ENCODE results near the gene EIF1AY.
"Not testable (repeated sequence)": the region's sequence is repeated elsewhere in the genome, so short reads cannot be mapped to it uniquely, and the experiment has no call there.

Gene EIF1AY

DNA sequence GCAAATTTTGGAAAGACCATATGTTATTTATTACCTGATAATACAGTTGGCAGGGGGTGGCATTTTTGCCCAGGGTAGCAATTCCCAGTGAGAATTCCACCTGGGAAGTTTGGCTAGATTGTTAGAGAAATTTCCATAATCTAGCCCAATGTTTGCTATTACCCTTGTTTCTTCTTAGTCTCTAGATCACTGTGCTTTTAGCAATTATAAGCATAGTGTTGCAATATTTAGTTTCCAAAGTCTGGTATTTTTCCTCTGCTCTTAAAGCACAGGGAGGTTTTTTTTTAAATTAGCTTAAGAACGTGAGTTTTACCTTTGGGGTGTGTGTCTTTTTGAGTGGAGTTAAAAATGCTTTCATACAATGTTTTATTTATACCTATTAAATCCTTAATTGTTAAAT, 26.3 kb upstream of the EIF1AY start:
- H2BK15ac ChIP-seq (replicated peaks; ENCODE audit: low read depth), result no peak overlapping the region
- H3K27me3 ChIP-seq (ENCODE audit: insufficient read depth, low read length, poor library complexity), result no peaks in the 10 kb centered on the region
- no CpG with 5 or more reads among the region's 1 CpG for WGBS (ENCODE audit: extremely low coverage, insufficient coverage, low lambda C conversion rate)
- H4K5ac ChIP-seq (ENCODE audit: low read length), result no peak overlapping the region
- H4K8ac ChIP-seq (ENCODE audit: low read depth, low read length), result no peak overlapping the region
- no peaks in the 10 kb centered on the region for H3K79me1 ChIP-seq (ENCODE audit: low read length)
- H3K4ac ChIP-seq (ENCODE audit: low read depth, low read length), result no peak overlapping the region
- no peak for DNase-seq
- H2BK120ac ChIP-seq (ENCODE audit: low read depth, low read length), result no peak overlapping the region
- H3K23ac ChIP-seq (ENCODE audit: low read length), result no peak overlapping the region
- H3K4me3 ChIP-seq (ENCODE audit: low read length), result no peak overlapping the region
- H3K18ac ChIP-seq (ENCODE audit: low read length), result no peak overlapping the region
- H3K79me2 ChIP-seq (ENCODE audit: control insufficient read depth, insufficient read depth, low read length), result no peaks in the 10 kb centered on the region
- H2BK5ac ChIP-seq (ENCODE audit: low read length), result no peak overlapping the region
- H2AK5ac ChIP-seq (ENCODE audit: low read length), result no peak overlapping the region
- no peaks in the 10 kb centered on the region for H3K4me1 ChIP-seq (ENCODE audit: control insufficient read depth, low read depth, low read length)
- no peak overlapping the region for H3K4me2 ChIP-seq (ENCODE audit: low read length)
- no peak overlapping the region for H3K9ac ChIP-seq (ENCODE audit: low read length)
- H3K27ac ChIP-seq (ENCODE audit: low read depth, low read length), result no peak overlapping the region
- no peak overlapping the region for H3K56ac ChIP-seq (ENCODE audit: low read length)
- H3K36me3 ChIP-seq (ENCODE audit: control insufficient read depth, insufficient read depth, low read length), result no peaks in the 10 kb centered on the region

DNA sequence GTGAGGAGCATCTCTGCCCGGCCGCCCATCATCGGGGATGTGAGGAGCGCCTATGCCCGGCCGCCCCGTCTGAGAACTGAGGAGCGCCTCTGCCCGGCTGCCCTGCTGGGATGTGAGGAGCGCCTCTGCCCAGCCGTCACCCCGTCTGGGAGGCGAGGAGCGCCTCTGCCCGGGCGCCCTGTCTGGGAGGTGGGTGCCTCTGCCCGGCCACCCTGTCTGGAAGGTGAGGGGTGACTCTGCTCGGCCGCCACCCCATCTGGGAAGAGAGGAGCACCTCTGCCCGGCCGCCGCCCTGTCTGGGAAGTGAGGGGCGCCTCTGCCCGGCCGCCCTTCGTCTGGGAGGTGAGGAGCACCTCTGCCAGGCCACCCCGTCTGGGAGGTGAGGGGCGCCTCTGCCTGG, 23.7 kb upstream of the EIF1AY start:
- no peak overlapping the region for H2BK120ac ChIP-seq (ENCODE audit: low read depth, low read length)
- no peak overlapping the region for H2BK15ac ChIP-seq (replicated peaks; ENCODE audit: low read depth)
- DNase-seq, result no peak
- no peak overlapping the region for H3K4me3 ChIP-seq (ENCODE audit: low read length)
- H4K5ac ChIP-seq (ENCODE audit: low read length), result no peak overlapping the region
- H2BK5ac ChIP-seq (ENCODE audit: low read length), result no peak overlapping the region
- no peak overlapping the region for H4K8ac ChIP-seq (ENCODE audit: low read depth, low read length)
- H3K79me2 ChIP-seq (ENCODE audit: control insufficient read depth, insufficient read depth, low read length), result no peaks in the 10 kb centered on the region
- no peaks in the 10 kb centered on the region for H3K4me1 ChIP-seq (ENCODE audit: control insufficient read depth, low read depth, low read length)
- H3K27ac ChIP-seq (ENCODE audit: low read depth, low read length), result no peak overlapping the region
- no peak overlapping the region for H3K4ac ChIP-seq (ENCODE audit: low read depth, low read length)
- WGBS (ENCODE audit: extremely low coverage, insufficient coverage, low lambda C conversion rate), result no CpG with 5 or more reads among the region's 28 CpGs
- H3K4me2 ChIP-seq (ENCODE audit: low read length), result no peak overlapping the region
- no peak overlapping the region for H3K9ac ChIP-seq (ENCODE audit: low read length)
- no peaks in the 10 kb centered on the region for H3K79me1 ChIP-seq (ENCODE audit: low read length)
- no peaks in the 10 kb centered on the region for H3K36me3 ChIP-seq (ENCODE audit: control insufficient read depth, insufficient read depth, low read length)
- H3K23ac ChIP-seq (ENCODE audit: low read length), result no peak overlapping the region
- no peaks in the 10 kb centered on the region for H3K27me3 ChIP-seq (ENCODE audit: insufficient read depth, low read length, poor library complexity)
- H2AK5ac ChIP-seq (ENCODE audit: low read length), result no peak overlapping the region
- H3K18ac ChIP-seq (ENCODE audit: low read length), result no peak overlapping the region
- no peak overlapping the region for H3K56ac ChIP-seq (ENCODE audit: low read length)

DNA sequence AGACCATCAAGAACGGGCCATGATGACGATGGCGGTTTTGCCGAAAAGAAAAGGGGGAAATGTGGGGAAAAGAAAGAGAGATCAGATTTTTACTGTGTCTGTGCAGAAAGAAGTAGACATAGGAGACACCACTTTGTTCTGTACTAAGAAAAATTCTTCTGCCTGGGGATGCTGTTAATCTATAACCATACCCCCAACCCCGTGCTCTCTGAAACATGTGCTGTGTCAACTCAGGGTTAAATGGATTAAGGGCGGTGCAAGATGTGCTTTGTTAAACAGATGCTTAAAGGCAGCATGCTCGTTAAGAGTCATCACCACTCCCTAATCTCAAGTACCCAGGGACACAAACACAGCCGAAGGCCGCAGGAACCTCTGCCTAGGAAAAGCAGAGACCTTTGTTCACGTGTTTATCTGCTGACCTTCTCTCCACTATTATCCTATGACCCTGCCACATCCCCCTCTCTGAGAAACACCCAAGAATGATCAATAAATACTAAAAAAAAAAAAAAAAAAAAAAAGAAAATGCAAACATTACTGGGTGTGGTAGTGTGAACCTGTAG, 22.7 kb upstream of the EIF1AY start:
- H4K8ac ChIP-seq (ENCODE audit: low read depth, low read length); H2BK5ac ChIP-seq (ENCODE audit: low read length); H2BK120ac ChIP-seq (ENCODE audit: low read depth, low read length); H3K4me1 ChIP-seq (ENCODE audit: control insufficient read depth, low read depth, low read length); H3K79me2 ChIP-seq (ENCODE audit: control insufficient read depth, insufficient read depth, low read length); H2AK5ac ChIP-seq (ENCODE audit: low read length); DNase-seq; H3K4me2 ChIP-seq (ENCODE audit: low read length); H3K23ac ChIP-seq (ENCODE audit: low read length); H3K18ac ChIP-seq (ENCODE audit: low read length); H3K27me3 ChIP-seq (ENCODE audit: insufficient read depth, low read length, poor library complexity); H3K56ac ChIP-seq (ENCODE audit: low read length); H2BK15ac ChIP-seq (replicated peaks; ENCODE audit: low read depth); H3K4ac ChIP-seq (ENCODE audit: low read depth, low read length); H3K36me3 ChIP-seq (ENCODE audit: control insufficient read depth, insufficient read depth, low read length); H3K9ac ChIP-seq (ENCODE audit: low read length); H3K27ac ChIP-seq (ENCODE audit: low read depth, low read length); H3K79me1 ChIP-seq (ENCODE audit: low read length); H3K4me3 ChIP-seq (ENCODE audit: low read length); H4K5ac ChIP-seq (ENCODE audit: low read length): not testable (repeated sequence)
- no CpG with 5 or more reads among the region's 10 CpGs for WGBS (ENCODE audit: extremely low coverage, insufficient coverage, low lambda C conversion rate)

DNA sequence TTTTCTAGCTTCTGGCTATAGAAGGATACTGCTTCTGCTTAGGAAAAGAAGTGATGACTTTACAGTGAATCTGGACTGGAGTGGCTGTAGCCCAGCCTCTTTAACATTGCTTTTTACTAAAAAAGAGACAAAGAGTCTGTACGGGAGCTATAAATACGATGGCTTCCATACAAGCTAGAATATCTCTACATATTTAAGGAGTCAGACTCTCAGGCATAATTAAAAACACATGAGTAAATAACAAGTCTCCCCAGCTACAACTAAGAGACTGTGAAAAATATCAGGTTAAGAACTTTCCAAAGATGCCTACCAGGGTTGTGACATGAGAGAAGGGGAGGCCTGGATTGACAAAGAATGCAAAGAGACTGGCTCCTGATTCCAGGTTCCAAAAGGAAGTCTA, 19.8 kb upstream of the EIF1AY start:
- no peaks in the 10 kb centered on the region for H3K79me2 ChIP-seq (ENCODE audit: control insufficient read depth, insufficient read depth, low read length)
- no peak overlapping the region for H3K27ac ChIP-seq (ENCODE audit: low read depth, low read length)
- no peaks in the 10 kb centered on the region for H3K4me1 ChIP-seq (ENCODE audit: control insufficient read depth, low read depth, low read length)
- H3K56ac ChIP-seq (ENCODE audit: low read length), result no peak overlapping the region
- no peak overlapping the region for H3K4me3 ChIP-seq (ENCODE audit: low read length)
- no peaks in the 10 kb centered on the region for H3K27me3 ChIP-seq (ENCODE audit: insufficient read depth, low read length, poor library complexity)
- H4K8ac ChIP-seq (ENCODE audit: low read depth, low read length), result no peak overlapping the region
- H3K79me1 ChIP-seq (ENCODE audit: low read length), result no peaks in the 10 kb centered on the region
- H3K4me2 ChIP-seq (ENCODE audit: low read length), result no peak overlapping the region
- no peaks in the 10 kb centered on the region for H3K36me3 ChIP-seq (ENCODE audit: control insufficient read depth, insufficient read depth, low read length)
- no peak overlapping the region for H4K5ac ChIP-seq (ENCODE audit: low read length)
- H3K18ac ChIP-seq (ENCODE audit: low read length), result no peak overlapping the region
- no peak overlapping the region for H3K9ac ChIP-seq (ENCODE audit: low read length)
- WGBS (ENCODE audit: extremely low coverage, insufficient coverage, low lambda C conversion rate), result no CpG with 5 or more reads among the region's 2 CpGs
- H2BK15ac ChIP-seq (replicated peaks; ENCODE audit: low read depth), result no peak overlapping the region
- H3K4ac ChIP-seq (ENCODE audit: low read depth, low read length), result no peak overlapping the region
- no peak for DNase-seq
- H2BK5ac ChIP-seq (ENCODE audit: low read length), result no peak overlapping the region
- no peak overlapping the region for H2BK120ac ChIP-seq (ENCODE audit: low read depth, low read length)
- H3K23ac ChIP-seq (ENCODE audit: low read length), result no peak overlapping the region
- no peak overlapping the region for H2AK5ac ChIP-seq (ENCODE audit: low read length)

DNA sequence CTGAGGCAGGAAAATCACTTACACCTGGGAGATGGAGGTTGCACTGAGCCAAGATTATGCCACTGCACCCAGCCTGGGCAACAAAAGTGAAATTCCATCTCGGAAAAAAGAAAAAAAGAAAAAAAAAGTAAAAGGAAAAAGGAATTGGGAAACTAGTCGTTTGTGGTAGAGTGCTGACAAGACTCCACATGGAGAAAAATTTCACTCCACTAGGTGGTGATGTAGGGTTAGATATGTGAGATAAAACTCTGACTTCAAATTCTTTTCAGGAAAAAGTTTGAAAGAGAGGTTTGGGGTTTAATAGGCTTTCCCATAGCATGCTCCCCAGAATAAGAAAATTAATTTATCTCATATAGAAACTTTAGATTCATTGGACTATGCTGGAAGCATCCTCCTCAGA, 16.9 kb upstream of the EIF1AY start:
- Histone ChIP-seq H4K8ac (ENCODE audit: low read depth, low read length) (no peak overlapping the region), H3K79me2 (ENCODE audit: control insufficient read depth, insufficient read depth, low read length) (no peaks in the 10 kb centered on the region), H2BK120ac (ENCODE audit: low read depth, low read length) (no peak overlapping the region), H2BK5ac (ENCODE audit: low read length) (no peak overlapping the region), H3K9ac (ENCODE audit: low read length) (no peak overlapping the region), H3K18ac (ENCODE audit: low read length) (no peak overlapping the region), H2BK15ac (replicated peaks; ENCODE audit: low read depth) (no peak overlapping the region), H4K5ac (ENCODE audit: low read length) (no peak overlapping the region), H3K56ac (ENCODE audit: low read length) (no peak overlapping the region), H3K4ac (ENCODE audit: low read depth, low read length) (no peak overlapping the region), H3K27ac (ENCODE audit: low read depth, low read length) (no peak overlapping the region), H3K27me3 (ENCODE audit: insufficient read depth, low read length, poor library complexity) (no peaks in the 10 kb centered on the region), H2AK5ac (ENCODE audit: low read length) (no peak overlapping the region), H3K36me3 (ENCODE audit: control insufficient read depth, insufficient read depth, low read length) (no peaks in the 10 kb centered on the region), H3K4me1 (ENCODE audit: control insufficient read depth, low read depth, low read length) (no peaks in the 10 kb centered on the region), H3K4me2 (ENCODE audit: low read length) (no peak overlapping the region), H3K23ac (ENCODE audit: low read length) (no peak overlapping the region), H3K4me3 (ENCODE audit: low read length) (no peak overlapping the region), H3K79me1 (ENCODE audit: low read length) (no peaks in the 10 kb centered on the region)
- DNase-seq, result no peak
- WGBS (ENCODE audit: extremely low coverage, insufficient coverage, low lambda C conversion rate), result no CpG with 5 or more reads among the region's 2 CpGs

DNA sequence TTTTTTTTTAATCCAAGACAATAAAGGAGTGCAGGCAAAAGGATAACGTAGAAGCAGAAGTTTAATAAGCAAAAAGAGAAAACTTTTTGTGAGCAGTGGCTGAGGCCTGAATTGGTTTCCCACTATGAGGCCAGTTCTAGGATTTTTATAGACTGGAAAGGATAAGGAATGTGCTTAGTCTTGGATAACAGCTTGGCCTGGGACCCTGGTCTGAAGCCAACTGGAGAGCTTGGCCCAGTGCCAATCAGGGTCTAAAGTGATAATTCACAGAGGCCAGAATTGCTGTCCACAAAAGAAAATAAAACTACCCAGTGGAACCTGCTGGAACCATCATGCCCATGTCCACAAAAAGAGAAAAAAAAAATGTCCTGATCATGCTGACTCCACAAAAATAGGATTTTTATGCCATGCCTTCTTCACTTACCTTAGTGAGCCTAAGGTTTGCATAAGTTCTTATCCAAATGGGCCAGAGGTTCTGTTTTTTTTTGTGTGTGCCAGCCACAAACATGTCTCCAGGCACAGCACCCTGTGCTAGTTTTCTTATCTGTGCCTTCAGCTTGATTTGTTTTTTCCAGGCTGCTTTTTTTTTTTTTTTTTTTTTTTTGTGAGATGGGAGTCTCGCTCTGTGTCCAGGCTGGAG, 15.6 kb upstream of the EIF1AY start:
- Histone ChIP-seq H3K27ac (ENCODE audit: low read depth, low read length) (no peak overlapping the region), H3K56ac (ENCODE audit: low read length) (no peak overlapping the region), H3K79me1 (ENCODE audit: low read length) (no peaks in the 10 kb centered on the region), H4K5ac (ENCODE audit: low read length) (no peak overlapping the region), H2BK120ac (ENCODE audit: low read depth, low read length) (no peak overlapping the region), H3K4me2 (ENCODE audit: low read length) (no peak overlapping the region), H3K18ac (ENCODE audit: low read length) (no peak overlapping the region), H3K9ac (ENCODE audit: low read length) (no peak overlapping the region), H4K8ac (ENCODE audit: low read depth, low read length) (no peak overlapping the region), H3K4me1 (ENCODE audit: control insufficient read depth, low read depth, low read length) (no peaks in the 10 kb centered on the region), H3K4ac (ENCODE audit: low read depth, low read length) (no peak overlapping the region), H3K27me3 (ENCODE audit: insufficient read depth, low read length, poor library complexity) (no peaks in the 10 kb centered on the region), H2BK5ac (ENCODE audit: low read length) (no peak overlapping the region), H3K23ac (ENCODE audit: low read length) (no peak overlapping the region), H3K36me3 (ENCODE audit: control insufficient read depth, insufficient read depth, low read length) (no peaks in the 10 kb centered on the region), H3K4me3 (ENCODE audit: low read length) (no peak overlapping the region), H2BK15ac (replicated peaks; ENCODE audit: low read depth) (no peak overlapping the region), H2AK5ac (ENCODE audit: low read length) (no peak overlapping the region), H3K79me2 (ENCODE audit: control insufficient read depth, insufficient read depth, low read length) (no peaks in the 10 kb centered on the region)
- no CpG with 5 or more reads among the region's 2 CpGs for WGBS (ENCODE audit: extremely low coverage, insufficient coverage, low lambda C conversion rate)
- no peak for DNase-seq
